Jurkat, Clone E6-1 (cell line): ENCODE measurements around the gene LDLRAD4.
"Not testable (repeated sequence)": the region's sequence is repeated elsewhere in the genome, so short reads cannot be mapped to it uniquely, and the experiment has no call there.

Source experiments
- DNase-seq: peaks from one replicate; pipeline ENCODE4 v3.0.0-alpha.2; 2011; ENCODE audit warnings: low read depth, low spot score
- H3K4me3 ChIP-seq: 2 replicates; pipeline ENCODE4 v1.5.1; 2011; ENCODE audit warnings: mild to moderate bottlenecking, low read length, control low read depth, moderate library complexity

Gene LDLRAD4

DNA sequence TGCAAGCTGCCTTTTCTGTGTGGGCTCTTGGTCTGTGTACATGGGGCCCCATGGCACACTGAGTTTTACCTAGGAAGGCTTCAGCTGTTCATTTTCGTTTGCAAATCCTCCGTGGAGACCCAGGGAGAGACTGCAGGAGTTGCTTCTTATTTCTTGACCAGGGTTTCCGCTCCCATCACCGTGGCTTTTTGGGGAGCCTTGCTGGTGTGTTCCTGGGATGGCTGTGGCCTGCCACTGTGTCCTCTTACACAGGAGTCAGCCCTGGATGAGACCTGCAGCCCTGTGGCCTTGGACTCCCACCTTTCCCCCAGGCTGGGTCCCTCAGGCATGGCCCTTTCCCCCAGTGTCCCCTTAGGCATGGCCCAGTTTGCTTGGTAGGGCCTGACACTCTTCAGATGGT lies 370.8 kb downstream of the LDLRAD4 start:
- DNase-seq = no peak
- no peak overlapping the region for H3K4me3 ChIP-seq

DNA sequence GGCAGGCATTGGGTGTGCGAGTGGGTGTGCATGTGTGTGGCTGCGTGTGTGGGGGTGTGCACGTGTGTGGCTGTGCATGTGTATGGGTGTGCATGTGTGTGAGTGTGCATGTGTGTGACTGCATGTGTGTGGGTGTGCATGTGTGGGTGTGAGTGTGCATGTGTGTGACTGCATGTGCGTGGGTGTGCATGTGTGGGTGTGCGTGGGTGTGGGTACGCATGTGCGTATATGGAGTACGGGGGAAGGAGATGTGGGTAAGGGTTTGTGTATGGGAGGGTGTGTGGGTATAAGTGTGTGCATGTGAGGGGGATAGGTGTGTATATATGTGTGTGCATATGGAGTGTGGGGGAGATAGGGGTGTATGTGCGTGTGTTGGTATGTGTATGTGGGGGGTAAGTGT lies 371.4 kb downstream of the LDLRAD4 start:
- no peak overlapping the region for H3K4me3 ChIP-seq
- no peak for DNase-seq

DNA sequence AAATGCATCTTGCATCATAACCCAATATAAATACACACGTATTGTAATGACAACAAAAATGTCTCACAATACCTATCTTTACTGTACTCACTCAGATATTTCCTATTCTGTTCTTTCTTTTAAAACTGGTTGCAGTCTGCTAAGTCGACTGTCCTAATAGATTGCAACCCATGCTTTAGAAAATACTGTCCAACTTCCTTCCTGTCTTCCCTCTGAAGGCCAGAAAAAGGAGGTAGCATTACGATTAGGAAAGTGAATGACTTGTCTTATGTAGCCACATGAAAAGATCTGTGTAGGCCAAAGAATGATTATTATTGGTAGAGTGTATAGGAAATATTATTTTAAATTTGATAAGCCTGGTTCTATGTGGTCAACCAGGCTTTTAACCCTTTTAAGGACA lies 373.7 kb downstream of the LDLRAD4 start:
- H3K4me3 ChIP-seq = no peak overlapping the region
- no peak for DNase-seq

DNA sequence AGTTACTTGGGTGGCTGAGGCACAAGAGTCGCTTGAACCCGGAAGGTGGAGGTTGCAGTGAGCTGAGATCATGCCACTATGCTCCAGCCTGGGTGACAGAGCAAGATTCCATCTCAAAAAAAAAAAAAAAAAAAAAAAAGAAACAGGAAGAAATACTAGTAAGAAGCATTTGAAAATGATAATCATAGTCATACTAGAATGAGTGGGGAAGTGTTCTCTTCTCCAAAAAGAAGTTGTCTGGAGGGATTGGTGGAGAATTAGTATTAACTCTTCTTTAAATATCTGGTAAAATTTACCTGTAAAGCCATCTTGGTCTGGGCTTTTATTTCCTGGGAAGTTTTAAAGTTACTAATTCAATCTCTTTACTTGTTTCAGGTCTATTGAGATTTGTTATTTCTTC lies 376.0 kb downstream of the LDLRAD4 start:
- no peak for DNase-seq
- no peak overlapping the region for H3K4me3 ChIP-seq

DNA sequence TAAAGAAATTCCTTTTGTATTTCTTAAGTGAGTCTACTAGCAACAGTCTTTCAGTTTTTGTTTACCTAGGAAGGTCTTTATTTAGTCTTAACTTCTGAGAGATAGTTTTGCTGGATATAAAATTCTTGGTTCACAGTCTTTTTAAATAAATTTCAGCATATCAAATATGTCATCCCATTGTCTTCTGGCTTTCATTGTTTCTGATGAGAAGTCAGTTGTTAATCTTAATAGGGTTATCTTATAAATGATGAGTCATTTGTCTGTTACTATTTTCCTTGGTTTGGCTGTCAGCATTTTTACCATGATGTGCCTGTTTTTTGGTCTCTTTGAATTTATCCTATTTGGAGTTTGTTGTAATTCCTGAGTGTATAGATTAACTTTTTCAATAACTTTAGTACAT lies 378.5 kb downstream of the LDLRAD4 start:
- no peak overlapping the region for H3K4me3 ChIP-seq
- no peak for DNase-seq

DNA sequence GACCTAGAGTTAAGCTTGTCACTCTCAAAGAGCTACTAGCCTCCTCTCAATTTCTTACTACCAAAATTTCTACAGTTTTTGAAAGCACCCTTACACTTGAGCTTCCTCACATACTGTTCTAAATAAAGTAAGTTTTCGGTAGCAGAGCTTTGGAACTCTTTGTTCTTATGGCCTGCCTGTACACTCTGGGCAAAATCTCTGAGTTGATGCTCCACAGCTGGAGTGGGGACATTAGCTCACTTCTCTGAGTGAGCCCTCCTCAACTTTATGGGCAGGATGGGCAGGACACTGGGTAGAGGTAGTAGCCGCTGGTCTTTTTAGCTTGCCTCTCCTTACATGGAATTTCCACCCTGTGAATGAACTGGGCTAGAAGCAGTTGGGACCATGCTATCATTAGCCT lies 380.0 kb downstream of the LDLRAD4 start:
- no peak for DNase-seq
- no peak overlapping the region for H3K4me3 ChIP-seq

DNA sequence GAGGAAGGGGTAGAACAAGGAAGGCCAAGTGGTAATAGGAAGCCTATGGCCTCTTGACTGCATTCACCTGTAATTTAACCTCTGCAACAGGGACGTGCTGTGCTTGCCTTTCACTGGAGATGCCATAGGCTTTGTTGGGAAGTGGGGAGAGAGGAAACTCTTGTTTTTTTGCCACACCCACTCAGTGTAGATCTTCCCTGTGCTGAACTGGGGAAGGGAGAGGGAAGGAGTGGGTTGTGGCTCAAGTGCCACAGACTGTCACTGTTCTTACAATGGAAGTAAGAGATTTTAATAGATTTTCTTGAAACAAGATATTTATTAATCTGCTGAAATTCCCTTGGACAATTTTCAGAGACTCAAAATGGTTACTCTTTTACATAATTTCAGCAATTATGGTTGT lies 380.5 kb downstream of the LDLRAD4 start:
- no peak for DNase-seq
- no peak overlapping the region for H3K4me3 ChIP-seq

DNA sequence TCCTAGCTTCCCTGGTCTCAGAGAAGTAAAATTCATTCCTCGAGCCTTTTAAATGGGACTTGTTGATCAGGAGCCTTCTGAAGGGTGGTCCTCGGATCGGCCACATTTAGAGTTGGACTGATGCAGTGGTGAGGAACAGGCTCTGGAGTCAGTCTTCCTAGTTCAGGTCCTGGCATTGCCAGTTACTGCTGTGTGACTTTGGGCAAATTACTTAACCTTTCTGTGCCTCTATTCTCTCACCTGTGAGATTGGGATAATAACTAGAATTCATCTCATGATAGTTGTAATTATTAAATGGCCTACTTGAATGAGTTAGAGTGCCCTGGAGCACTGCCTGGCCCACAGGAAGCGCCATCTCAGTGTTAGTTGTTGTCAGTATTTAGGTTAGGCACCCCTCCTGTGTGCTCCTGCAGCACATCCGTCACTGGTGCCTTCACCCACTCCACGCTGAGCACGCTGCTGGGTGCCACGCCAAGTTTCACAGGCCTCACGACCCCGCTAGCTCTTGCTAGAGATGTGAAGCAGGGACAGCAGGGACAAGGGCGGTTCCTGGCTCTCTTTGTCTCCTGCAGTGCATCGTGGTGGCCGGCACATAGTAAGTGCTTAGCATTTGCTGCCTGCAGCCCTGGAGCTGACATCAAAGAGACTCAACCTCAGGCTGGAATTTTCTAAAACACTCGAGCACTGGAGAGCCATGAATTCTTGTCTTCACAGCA lies 384.9 kb downstream of the LDLRAD4 start:
- H3K4me3 ChIP-seq = no peak overlapping the region
- no peak for DNase-seq

DNA sequence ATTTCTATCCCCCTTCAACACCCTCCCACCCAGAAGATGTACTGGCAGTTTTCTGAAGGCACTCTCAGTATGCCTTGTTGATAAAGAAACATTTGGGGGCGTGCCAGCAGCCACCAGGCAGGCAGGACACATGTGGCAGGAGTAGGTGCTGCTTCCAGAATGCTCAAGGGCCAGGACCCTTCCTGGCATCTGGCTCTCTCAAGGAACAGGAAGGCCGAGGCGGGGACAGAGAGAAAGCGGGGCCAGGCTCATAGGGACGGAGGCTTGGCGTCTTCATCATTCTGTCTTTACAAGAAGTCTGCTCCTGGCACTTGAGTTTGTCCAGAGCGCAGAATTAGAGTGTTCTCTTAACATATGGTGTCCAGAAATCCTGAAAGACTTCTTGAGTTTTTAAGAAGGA lies 386.2 kb downstream of the LDLRAD4 start:
- no peak overlapping the region for H3K4me3 ChIP-seq
- DNase-seq = no peak

DNA sequence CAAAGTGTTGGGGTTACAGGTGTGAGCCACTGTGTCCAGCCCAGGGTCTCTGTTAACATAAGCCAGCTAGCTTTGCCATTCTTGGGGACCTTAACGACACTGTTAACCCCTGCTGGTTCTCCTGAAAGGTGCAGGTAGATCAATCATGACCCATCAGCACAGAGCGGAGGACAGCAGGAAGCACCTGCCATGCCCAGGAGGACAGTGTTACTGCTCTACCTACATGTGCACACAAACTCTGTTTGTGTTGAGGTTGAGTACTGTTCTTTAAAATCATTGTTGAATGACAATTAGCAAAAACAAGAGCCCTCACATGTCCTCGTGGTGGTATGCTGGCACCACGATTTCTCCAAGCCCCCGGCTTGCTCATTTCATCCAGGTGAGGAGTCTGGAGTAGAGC lies 386.9 kb downstream of the LDLRAD4 start:
- no peak for DNase-seq
- no peak overlapping the region for H3K4me3 ChIP-seq

DNA sequence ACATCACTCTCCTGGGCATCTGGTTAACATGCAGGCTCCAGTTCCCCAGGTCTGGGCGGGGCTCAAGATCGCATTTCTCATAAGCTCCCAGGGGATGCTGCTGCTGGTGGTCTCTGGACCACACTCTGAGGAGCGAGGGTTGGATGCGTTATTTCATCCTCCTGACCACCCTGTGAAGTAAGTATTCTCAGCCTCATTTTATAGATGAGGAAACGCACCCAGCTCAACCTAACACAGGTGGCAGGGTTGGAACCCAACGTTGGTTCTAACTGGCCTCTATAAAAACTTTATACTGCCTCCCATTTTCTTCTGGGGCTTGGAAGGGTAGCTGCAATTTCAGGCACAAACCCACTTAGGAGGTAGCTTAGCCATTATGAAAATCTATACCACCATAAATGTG lies 387.3 kb downstream of the LDLRAD4 start:
- no peak overlapping the region for H3K4me3 ChIP-seq
- no peak for DNase-seq

DNA sequence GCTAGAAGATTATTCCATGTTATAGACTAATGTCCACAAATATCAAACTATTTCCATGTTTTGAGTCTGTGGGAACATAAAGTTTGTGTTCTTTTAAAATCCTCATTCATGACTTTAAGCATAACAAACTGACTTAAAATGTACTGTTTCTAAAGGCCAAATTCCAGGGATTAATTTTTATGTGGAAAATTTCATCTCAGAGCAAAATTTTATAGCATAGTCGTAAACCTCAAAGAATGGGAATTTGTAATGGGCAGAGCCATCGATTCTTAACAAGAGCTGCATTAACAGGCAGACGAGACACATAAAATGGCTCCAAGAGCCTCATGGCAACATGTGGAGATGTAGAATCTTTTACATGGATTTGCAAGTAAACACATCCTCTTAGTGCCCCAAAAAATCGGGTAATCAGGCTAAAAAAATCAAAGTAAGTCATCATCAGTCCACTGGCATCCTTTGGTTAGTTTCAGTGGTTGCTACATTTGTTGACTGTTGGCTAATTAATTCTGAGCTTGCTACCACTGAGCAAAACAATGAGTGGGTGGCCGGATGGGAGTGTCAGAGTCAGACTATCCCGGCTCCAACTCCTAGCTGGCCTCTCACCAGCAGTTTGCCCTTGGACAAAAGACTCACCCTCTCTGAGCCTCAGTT lies 388.2 kb downstream of the LDLRAD4 start:
- no peak for DNase-seq

DNA sequence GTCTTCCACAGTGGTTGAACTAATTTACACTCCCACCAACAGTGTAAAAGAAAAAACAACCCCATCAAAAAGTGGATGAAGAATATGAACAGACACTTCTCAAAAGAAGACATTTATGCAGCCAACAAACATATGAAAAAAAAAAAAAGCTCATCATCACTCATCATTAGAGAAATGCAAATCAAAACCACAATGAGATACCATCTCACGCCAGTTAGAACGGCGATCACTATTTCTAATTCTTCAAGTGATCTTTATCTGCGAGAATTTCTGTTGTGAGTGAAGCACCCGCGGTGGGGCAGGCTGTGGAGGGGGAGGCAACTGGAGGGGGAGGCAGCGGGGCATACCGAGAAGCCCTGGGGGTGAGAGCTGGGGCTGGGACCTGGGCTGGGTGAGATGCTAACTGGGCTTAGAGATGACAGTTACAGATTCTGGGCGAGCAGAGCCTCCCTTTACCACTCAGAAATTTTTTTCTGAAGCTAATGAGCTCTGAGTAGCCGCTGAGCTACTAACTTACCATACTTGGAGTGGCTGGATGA lies 389.5 kb downstream of the LDLRAD4 start:
- peak overlapping the region; percentile 46 for H3K4me3 ChIP-seq
- DNase-seq = not testable (repeated sequence)

More for the DNA sequence above, 388.2 kb downstream of the LDLRAD4 start:
- no peak overlapping the region for H3K4me3 ChIP-seq

DNA sequence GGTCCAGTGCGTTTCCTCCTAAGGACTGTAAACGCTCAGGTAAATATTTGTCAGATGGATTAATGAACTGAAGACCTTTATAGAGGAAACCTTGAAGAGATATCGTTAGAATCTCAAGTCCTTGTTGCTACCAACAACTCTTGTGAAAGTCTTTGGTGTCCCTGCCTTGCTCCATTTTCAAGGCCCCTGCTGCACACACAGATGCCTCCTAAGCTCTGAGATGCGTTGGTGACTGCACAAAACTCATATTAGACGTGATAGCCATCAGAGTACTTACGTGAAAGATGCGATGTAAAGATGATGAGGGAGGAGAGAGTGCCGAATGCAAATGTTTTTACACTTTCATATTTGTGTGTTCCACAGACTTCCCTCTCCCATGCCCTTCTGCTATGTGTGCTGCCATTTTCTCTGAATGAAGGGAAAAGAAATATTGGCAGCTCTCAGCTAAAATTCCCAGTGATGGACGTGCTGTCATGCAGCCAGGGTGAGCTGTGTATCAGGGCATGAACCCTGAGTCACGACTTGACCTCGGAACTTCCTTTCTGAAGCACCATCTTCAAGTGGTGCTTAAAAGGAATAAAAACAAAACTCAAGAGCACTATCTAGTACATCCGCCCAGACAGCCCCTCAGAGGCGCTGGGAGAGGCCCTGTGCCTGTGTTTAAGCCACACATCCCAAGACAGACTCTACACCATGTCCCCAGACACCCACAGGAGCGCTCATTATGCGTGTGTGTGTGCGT lies 390.4 kb downstream of the LDLRAD4 start:
- peak; percentile 71 for DNase-seq
- H3K4me3 ChIP-seq = peak overlapping the region; percentile 46

DNA sequence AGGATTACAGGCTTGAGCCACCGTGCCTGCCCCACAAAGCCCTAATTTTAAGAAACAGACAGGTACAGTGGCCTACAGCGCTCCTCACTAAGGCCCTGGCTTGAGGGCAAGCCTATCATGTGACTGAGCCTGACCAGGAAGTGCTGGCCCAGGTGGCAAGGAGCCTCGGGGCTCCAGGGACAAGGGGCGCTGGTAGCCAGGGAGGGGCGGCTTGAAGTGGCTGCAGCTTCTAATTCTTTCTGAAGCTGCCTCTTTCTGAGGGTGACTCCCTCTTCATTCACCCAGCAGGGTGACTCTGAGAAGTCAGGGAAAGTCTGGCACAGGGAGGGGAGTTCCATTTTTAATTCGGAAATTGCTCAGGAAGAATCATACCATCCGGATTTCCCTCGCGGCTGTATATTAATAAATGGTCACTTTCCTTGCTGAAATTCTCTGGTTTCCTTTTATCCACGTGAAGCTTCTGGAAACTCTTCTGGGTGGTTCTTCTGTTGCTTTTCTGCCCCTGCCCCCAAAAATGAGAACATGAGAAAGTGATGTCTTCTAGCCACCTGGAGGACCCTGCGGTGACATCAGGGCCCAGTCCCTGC lies 392.1 kb downstream of the LDLRAD4 start:
- H3K4me3 ChIP-seq = peak overlapping the region; percentile 67

DNA sequence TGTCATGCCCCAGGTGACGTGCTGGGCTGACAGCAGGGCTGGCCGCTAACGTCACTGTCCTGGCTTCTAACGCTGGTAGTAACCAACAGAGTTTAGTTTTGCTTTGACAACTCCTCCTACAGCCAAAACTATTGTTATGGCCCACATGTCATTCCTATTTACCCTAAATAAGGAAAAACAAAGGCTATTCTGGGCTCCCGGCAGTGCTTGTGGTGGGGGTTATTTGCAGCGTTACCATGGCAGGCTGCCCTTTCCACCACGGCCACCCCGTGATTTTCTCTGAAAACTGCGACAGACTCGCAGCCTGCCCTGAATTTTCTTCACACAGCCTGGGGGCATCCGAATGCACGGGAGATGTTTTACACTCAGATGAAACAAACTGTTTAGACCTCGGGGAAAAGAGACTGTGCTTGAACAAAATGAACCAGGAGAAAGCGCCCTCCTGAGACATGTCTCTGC lies 392.6 kb downstream of the LDLRAD4 start:
- no peak for DNase-seq
- peak overlapping the region; percentile 67 for H3K4me3 ChIP-seq

More for the DNA sequence above, 392.1 kb downstream of the LDLRAD4 start:
- no peak for DNase-seq

DNA sequence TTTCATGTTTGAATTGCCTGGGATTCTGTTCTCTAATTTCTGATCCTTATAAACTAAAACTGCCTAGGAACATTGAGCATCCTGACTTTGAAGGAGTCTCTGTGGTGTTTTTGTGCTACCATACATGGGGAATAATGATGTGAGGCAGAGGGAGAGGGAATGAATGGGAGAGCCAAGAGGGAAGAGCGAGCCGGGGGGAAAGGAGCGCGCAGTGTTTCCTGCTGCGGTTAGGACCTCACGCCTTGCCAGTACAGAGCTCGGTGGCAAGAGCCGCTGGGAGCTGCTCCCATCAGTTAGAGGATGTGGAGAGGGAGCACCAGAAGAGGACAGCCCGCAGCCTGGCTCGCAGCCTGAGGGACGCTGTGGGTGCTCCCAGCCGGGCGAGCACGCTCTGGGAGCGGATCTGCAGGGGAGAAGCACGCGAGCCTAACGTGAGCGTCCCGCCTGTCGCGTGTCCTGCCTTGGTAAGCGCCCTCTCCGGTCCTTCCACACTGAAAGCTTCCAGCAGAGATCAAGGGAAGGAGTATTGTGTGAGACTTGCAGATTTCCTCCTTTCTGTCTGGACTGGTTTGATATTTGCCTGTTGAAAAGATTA lies 393.1 kb downstream of the LDLRAD4 start:
- peak overlapping the region; percentile 67 for H3K4me3 ChIP-seq
- no peak for DNase-seq

DNA sequence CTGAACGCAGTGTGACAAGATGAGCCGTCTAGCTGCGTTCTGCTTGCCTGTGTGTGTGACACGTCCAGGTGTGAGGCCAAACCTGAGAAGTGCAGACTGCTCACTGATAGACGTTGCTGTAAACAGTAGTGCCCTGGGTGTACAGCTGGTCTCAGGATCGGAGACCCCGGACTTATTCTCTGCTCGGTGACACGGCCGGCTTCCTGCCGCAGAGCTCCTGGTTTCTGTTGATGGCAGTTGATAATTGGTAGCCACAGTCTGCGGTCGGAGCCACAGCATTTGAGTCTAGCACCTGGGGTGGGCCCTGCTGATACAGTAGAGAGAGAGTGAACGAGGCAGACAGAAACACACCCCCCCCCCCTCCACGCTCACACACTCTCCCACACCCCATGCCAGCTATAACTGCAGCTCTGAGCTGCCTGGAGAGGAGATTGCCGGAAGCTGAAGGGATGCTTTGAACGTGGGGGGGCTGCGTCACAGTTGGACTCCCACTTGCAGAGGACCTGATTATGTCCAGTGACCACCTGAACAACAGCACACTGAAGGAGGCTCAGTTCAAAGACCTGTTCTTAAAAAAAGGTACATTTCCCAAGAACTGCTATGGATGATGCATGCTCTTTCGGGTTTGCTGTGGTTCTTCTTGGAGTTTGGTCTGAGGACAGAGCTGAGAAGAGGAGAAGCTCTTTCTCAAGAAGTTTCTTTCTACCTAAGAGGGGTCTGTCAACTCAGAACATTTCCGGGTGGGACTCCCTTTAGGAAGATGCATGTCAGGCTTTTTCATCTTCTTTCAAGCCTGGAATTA lies 393.8 kb downstream of the LDLRAD4 start:
- peak overlapping the region; percentile 67 for H3K4me3 ChIP-seq
- peak; percentile 99 for DNase-seq
